Measurements from ENCODE around the gene MCEMP1. TPM values are rescaled to one million over a fixed set of nuclear protein-coding genes. Genes with fewer than 3 reads are reported as not detected.

Gene MCEMP1
- total and polyA plus RNA-seq, 2 of the 4 experiments (the other 2 are of a cell fraction) = 0.15 TPM; not detected in 1

DNA sequence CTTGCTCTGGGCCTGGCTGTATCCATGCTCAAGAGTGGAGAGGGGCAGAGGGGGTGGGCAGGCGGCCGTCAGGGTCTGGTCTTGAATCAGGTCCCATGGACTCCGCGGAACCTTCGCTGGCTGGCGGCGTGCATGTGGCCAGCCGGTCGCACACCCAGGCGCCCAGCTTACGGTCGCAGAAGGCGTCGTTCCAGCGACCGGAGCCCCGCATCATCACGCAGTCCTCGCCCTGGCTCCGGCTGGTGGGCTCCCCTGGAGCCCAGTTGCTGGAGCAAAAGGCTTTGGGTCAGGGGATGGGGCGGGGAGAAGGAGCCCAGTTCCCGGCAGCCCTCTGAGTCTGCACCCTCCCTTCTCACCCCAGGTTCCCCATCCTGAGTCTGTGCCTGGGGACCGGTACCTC, 12.3 kb downstream of the MCEMP1 start:
- CTCF ChIA-PET = no interaction called here
- intact Hi-C loops (cut with micrococcal nuclease) = no loop called here
- Histone ChIP-seq H3K56ac (ENCODE audit: extremely low read depth, insufficient read depth, low read length) (no peak overlapping the region), H3K27ac (ENCODE audit: insufficient read depth, low read length) (no peak overlapping the region), H3K4me1 (ENCODE audit: control insufficient read depth, insufficient read depth, low read length) (no peaks in the 10 kb centered on the region), H3K9me3 (ENCODE audit: control insufficient read depth, insufficient read depth, low read length) (peaks cover 2% of the 10 kb centered on the region; the same call in 1 of the 2 replicates), H2BK120ac (ENCODE audit: low read depth, low read length) (no peak overlapping the region), H3K4me2 (ENCODE audit: low read depth, low read length) (no peak overlapping the region), H3K9me1 (ENCODE audit: insufficient read depth, low read length) (no peaks in the 10 kb centered on the region), H4K5ac (ENCODE audit: low read depth, low read length) (no peak overlapping the region), H2AK5ac (ENCODE audit: low read depth, low read length) (no peak overlapping the region), H3K9ac (ENCODE audit: low read depth, low read length) (no peak overlapping the region), H4K20me1 (ENCODE audit: insufficient read depth, low read length) (peaks cover 10% of the 10 kb centered on the region; the same call in 1 of the 2 replicates), H2AFZ (replicated peaks; ENCODE audit: low read length, poor library complexity) (no peak overlapping the region), H3K36me3 (ENCODE audit: control insufficient read depth, insufficient read depth, low read length) (no peaks in the 10 kb centered on the region), H3K79me1 (ENCODE audit: low read depth in 1 of 2, low read length in 2 of 2) (no peaks in the 10 kb centered on the region), H3K23ac (ENCODE audit: low read depth, low read length) (no peak overlapping the region), H3K18ac (ENCODE audit: low read depth, low read length) (no peak overlapping the region), H3K14ac (replicated peaks; ENCODE audit: low read depth, low read length) (no peak overlapping the region), H2BK20ac (ENCODE audit: low read depth, low read length) (no peak overlapping the region), H4K8ac (ENCODE audit: low read depth in 2 of 2, low read length in 2 of 2) (no peak overlapping the region), H3K4me3 (ENCODE audit: insufficient read depth, low read depth, low read length) (no peak overlapping the region), H3K4ac (ENCODE audit: low read depth, low read length) (no peak overlapping the region), H2BK5ac (ENCODE audit: low read depth, low read length, poor library complexity, severe bottlenecking) (no peak overlapping the region), H2AK9ac (replicated peaks; ENCODE audit: low read depth, low read length, poor library complexity) (no peak overlapping the region), H2BK15ac (ENCODE audit: low read depth, low read length) (no peak overlapping the region), H3K27me3 (ENCODE audit: control insufficient read depth, insufficient read depth, low read length) (peaks cover 3% of the 10 kb centered on the region; the same call in 1 of the 2 replicates), H4K91ac (ENCODE audit: insufficient read depth, low read depth, low read length) (no peak overlapping the region)
- 20% methylated on average over 5 of the region's 23 CpGs; no CpG with 5 or more reads in 1 of the 2 experiments for WGBS, 2 experiments (ENCODE audit: extremely low coverage in 2 of 2, insufficient read length in 1 of 2)
- no peak for DNase-seq
- BruUV-seq (replicated peaks) = no TSS peak
- no peak for ATAC-seq (ENCODE audit: low read depth)
- POLR2A ChIA-PET (ENCODE audit: unreplicated experiment) = no interaction called here
- no peak for TF ChIP-seq RAD21 (IDR thresholded peaks at IDR 0.05; ENCODE audit: low read length)
- no peak for TF ChIP-seq RCOR1 (IDR thresholded peaks at IDR 0.05; ENCODE audit: insufficient replicate concordance, low read length)
- TF ChIP-seq, protein P1, sequence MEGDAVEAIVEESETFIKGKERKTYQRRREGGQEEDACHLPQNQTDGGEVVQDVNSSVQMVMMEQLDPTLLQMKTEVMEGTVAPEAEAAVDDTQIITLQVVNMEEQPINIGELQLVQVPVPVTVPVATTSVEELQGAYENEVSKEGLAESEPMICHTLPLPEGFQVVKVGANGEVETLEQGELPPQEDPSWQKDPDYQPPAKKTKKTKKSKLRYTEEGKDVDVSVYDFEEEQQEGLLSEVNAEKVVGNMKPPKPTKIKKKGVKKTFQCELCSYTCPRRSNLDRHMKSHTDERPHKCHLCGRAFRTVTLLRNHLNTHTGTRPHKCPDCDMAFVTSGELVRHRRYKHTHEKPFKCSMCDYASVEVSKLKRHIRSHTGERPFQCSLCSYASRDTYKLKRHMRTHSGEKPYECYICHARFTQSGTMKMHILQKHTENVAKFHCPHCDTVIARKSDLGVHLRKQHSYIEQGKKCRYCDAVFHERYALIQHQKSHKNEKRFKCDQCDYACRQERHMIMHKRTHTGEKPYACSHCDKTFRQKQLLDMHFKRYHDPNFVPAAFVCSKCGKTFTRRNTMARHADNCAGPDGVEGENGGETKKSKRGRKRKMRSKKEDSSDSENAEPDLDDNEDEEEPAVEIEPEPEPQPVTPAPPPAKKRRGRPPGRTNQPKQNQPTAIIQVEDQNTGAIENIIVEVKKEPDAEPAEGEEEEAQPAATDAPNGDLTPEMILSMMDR (conservative IDR thresholded peaks at IDR 0.05; ENCODE audit: low read depth, low read length) = no peak
- TF ChIP-seq, protein P2, sequence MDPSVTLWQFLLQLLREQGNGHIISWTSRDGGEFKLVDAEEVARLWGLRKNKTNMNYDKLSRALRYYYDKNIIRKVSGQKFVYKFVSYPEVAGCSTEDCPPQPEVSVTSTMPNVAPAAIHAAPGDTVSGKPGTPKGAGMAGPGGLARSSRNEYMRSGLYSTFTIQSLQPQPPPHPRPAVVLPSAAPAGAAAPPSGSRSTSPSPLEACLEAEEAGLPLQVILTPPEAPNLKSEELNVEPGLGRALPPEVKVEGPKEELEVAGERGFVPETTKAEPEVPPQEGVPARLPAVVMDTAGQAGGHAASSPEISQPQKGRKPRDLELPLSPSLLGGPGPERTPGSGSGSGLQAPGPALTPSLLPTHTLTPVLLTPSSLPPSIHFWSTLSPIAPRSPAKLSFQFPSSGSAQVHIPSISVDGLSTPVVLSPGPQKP (IDR thresholded peaks at IDR 0.05; ENCODE audit: borderline replicate concordance, low read depth, low read length) = no peak
- no peak for TF ChIP-seq RFX5 (IDR thresholded peaks at IDR 0.05; ENCODE audit: low read depth, low read length)
- TF ChIP-seq FOS (IDR thresholded peaks at IDR 0.05; ENCODE audit: low read depth, low read length) = no peak
- no peak for TF ChIP-seq BHLHE40 (IDR thresholded peaks at IDR 0.05; ENCODE audit: low read depth, low read length)
- dilution Hi-C loops (cut with HindIII; ENCODE audit: low sequenced_read_pairs, unreplicated experiment) = no loop called here
- in situ Hi-C loops (cut with MboI; ENCODE audit: low sequenced_read_pairs) = loop anchor here (10.0 kb wide), 1 partner anchor 106 kb away; no protein-coding TSS in a partner anchor

Data from IMR-90 (cell line).